Measurements from ENCODE around the gene ISLR2. TPM values are rescaled to one million over a fixed set of nuclear protein-coding genes. Genes with fewer than 3 reads are reported as not detected.

The ISLR2 gene
- total RNA-seq, 4 donors from 2014 or later = 0.83 to 4.9 (median 1.2) TPM

DNA sequence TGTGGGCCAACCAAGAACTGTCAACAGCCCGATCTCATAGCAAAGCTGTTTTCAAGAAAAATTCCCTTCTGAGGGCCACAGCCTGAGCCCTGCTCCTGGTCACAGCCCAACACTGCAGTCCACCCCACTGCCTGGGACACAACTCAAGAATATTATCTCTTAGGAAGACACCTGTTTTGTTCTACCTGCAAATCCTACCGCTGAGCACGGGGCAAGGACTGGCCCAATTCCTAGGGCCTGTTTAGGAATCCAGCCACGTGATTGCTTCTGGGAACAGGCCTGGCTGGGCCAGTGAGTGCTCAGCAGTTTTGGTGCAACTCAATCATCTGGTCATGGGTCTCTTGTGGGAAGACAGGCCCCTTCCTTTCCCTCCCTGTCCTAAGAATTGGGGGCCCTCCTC is 8.3 kb downstream of the ISLR2 start:
- Histone ChIP-seq H3K36me3 (no peaks in the 10 kb centered on the region), H3K4me3 (no peak overlapping the region), H3K9me3 (no peaks in the 10 kb centered on the region), H3K27ac (replicated peaks in 1 of 4) (no peak overlapping the region), H3K4me1 (peaks cover 31 to 41% (median 40%) of the 10 kb centered on the region in 4 donors), H3K27me3 (peaks cover 0 to 62% (median 27%) of the 10 kb centered on the region in 4 donors)
- TF ChIP-seq POLR2A (IDR thresholded peaks at IDR 0.05; ENCODE audit: low read depth) (no peak), EP300 (IDR thresholded peaks at IDR 0.05) (no peak), POLR2AphosphoS5 (IDR thresholded peaks at IDR 0.05) (no peak)
- TF ChIP-seq, protein P1, sequence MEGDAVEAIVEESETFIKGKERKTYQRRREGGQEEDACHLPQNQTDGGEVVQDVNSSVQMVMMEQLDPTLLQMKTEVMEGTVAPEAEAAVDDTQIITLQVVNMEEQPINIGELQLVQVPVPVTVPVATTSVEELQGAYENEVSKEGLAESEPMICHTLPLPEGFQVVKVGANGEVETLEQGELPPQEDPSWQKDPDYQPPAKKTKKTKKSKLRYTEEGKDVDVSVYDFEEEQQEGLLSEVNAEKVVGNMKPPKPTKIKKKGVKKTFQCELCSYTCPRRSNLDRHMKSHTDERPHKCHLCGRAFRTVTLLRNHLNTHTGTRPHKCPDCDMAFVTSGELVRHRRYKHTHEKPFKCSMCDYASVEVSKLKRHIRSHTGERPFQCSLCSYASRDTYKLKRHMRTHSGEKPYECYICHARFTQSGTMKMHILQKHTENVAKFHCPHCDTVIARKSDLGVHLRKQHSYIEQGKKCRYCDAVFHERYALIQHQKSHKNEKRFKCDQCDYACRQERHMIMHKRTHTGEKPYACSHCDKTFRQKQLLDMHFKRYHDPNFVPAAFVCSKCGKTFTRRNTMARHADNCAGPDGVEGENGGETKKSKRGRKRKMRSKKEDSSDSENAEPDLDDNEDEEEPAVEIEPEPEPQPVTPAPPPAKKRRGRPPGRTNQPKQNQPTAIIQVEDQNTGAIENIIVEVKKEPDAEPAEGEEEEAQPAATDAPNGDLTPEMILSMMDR (IDR thresholded peaks at IDR 0.05) = no peak
- WGBS = 79% methylated on average over 4 of the region's 4 CpGs
- no peak for DNase-seq (ENCODE audit: extremely low spot score)
- intact Hi-C loops (cut with DNase I) = no loop called here

DNA sequence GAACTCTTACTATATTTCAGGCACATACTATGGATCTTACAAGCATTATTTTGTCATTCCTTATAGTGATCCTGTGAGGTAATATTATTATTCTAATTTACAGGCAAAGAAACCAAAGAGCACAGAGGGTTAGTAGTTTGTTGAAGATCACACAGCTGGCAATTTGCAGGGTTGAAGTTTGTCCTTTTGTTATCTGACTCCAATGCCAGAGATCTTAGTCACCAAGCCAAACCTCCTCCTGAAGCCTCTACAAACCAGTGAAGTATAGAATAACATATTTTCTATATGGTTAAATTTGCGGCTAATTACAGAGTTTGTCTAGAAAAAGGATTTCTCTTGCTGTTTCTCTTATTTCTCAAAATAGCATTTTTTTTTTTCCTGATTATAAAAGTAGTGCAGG is 11.2 kb downstream of the ISLR2 start:
- H3K4me1 ChIP-seq = peaks cover 7 to 13% (median 12%) of the 10 kb centered on the region in 4 donors
- no peaks in the 10 kb centered on the region for H3K36me3 ChIP-seq
- H3K9me3 ChIP-seq = peaks cover 0 to 5% (median 2%) of the 10 kb centered on the region in 4 donors
- no peak overlapping the region for H3K27ac ChIP-seq (replicated peaks in 1 of 4)
- intact Hi-C loops (cut with DNase I) = no loop called here
- no peak for DNase-seq (ENCODE audit: extremely low spot score)
- no peak overlapping the region for H3K4me3 ChIP-seq
- H3K27me3 ChIP-seq = peaks cover 0 to 38% (median 3%) of the 10 kb centered on the region in 4 donors
- 96% methylated on average over 1 of the region's 1 CpG for WGBS
- TF ChIP-seq EP300 (IDR thresholded peaks at IDR 0.05) (no peak), POLR2AphosphoS5 (IDR thresholded peaks at IDR 0.05) (no peak), POLR2A (IDR thresholded peaks at IDR 0.05; ENCODE audit: low read depth) (no peak)
- TF ChIP-seq, protein P1 (IDR thresholded peaks at IDR 0.05) = no peak

DNA sequence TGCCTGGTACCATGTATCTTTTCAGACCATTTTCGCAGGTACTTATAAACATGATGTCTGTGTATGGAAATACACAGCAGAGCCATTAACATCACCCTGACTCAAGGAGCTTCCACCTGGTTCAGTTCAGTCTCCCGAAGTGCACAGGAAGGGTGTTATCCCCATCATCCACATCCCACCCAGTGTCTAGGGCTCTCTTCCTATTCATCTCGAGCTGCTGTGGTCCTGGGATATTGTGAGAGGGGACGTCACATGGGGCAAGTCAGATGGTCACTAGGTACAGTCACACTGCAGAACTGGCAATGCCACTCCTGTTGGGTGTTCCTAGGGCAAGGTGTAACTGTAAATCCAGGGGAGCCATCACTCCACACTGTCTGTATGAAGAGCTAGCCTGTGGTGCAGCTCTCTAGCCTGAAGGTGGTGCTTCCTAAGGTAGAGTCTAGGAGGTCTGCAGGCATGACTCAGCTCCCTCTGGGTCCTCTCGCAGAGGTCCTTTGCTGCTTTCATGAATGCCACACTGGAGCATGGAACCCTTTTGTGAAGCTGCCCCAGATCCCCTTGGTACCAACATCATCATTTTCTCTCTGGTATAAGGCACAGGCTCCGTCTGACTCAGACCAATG is 13.9 kb downstream of the ISLR2 start:
- WGBS = 80% methylated on average over 6 of the region's 6 CpGs

DNA sequence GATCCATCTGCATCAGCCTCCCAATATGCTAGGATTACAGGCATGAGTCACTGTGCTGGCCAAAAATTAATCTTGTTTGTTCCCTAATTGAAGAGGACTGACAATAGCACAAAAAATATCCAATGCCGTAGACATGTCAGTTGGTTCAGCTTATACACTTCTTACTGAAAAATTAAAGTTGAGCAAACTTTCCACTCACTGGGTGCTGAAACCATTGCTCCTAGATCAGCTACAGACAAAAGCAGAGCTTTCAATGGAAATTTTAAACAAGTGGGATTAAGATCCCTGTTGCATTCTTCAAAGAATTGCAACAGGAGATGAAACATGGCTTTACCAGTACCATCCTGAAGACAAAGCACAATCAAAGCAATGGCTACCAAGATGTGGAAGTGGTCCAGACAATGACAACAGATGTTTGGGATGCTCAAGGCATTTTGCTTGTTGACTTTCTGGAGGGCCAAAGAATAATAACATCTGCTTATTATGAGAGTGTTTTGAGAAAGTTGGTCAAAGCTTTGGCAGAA is 16.0 kb downstream of the ISLR2 start:
- Histone ChIP-seq H3K9me3 (peaks cover 0 to 9% (median 4%) of the 10 kb centered on the region in 4 donors), H3K27me3 (peaks cover 0 to 7% (median 0%) of the 10 kb centered on the region in 4 donors), H3K4me1 (no peaks in the 10 kb centered on the region), H3K36me3 (no peaks in the 10 kb centered on the region), H3K4me3 (no peak overlapping the region), H3K27ac (replicated peaks in 1 of 4) (no peak overlapping the region)
- TF ChIP-seq POLR2A (IDR thresholded peaks at IDR 0.05; ENCODE audit: low read depth) (no peak), POLR2AphosphoS5 (IDR thresholded peaks at IDR 0.05) (no peak), EP300 (IDR thresholded peaks at IDR 0.05) (no peak)
- TF ChIP-seq, protein P1 (IDR thresholded peaks at IDR 0.05) = no peak
- intact Hi-C loops (cut with DNase I) = no loop called here
- DNase-seq (ENCODE audit: extremely low spot score) = no peak
- 100% methylated on average over 1 of the region's 1 CpG for WGBS

More for the DNA sequence above, 13.9 kb downstream of the ISLR2 start:
- H3K27ac ChIP-seq (replicated peaks in 1 of 4) = no peak overlapping the region
- TF ChIP-seq EP300 (IDR thresholded peaks at IDR 0.05) (no peak), POLR2A (IDR thresholded peaks at IDR 0.05; ENCODE audit: low read depth) (no peak), POLR2AphosphoS5 (IDR thresholded peaks at IDR 0.05) (no peak)
- TF ChIP-seq, protein P1 (IDR thresholded peaks at IDR 0.05) = no peak
- no peak overlapping the region for H3K4me3 ChIP-seq
- H3K36me3 ChIP-seq = no peaks in the 10 kb centered on the region
- peaks cover 0 to 9% (median 4%) of the 10 kb centered on the region in 4 donors for H3K9me3 ChIP-seq
- intact Hi-C loops (cut with DNase I) = no loop called here
- no peak for DNase-seq (ENCODE audit: extremely low spot score)
- no peaks in the 10 kb centered on the region for H3K4me1 ChIP-seq
- H3K27me3 ChIP-seq = peaks cover 0 to 16% (median 0%) of the 10 kb centered on the region in 4 donors

Measured in esophagus muscularis mucosa (tissue), 4 donors.